Upper lobe of right lung (tissue), 1 donor: ENCODE data around the gene PMFBP1. TPM values are rescaled to one million over a fixed set of nuclear protein-coding genes. Genes with fewer than 3 reads are reported as not detected.
"Not testable (repeated sequence)": the region's sequence is repeated elsewhere in the genome, so short reads cannot be mapped to it uniquely, and the experiment has no call there.

ENCODE experiments used
- ATAC-seq: fragments of 200-7000 bp; cut with Tn5 transposase; one replicate; pipeline ENCODE4 v1.9.1; 2020; ENCODE audit warnings: mild to moderate bottlenecking, moderate library complexity
- DNase-seq: peaks from one replicate; pipeline ENCODE4 v3.0.0-alpha.2; 2020
- H3K27ac ChIP-seq: fragments of 200-600 bp; one replicate; pipeline ENCODE4 v1.8.0; 2022
- H3K27me3 ChIP-seq: fragments of 200-600 bp; one replicate; pipeline ENCODE4 v1.8.0; 2022; ENCODE audit warnings: mild to moderate bottlenecking
- H3K36me3 ChIP-seq: fragments of 200-600 bp; one replicate; pipeline ENCODE4 v1.8.0; 2022
- H3K4me1 ChIP-seq: fragments of 200-600 bp; one replicate; pipeline ENCODE4 v1.8.0; 2022
- H3K4me3 ChIP-seq: fragments of 200-600 bp; one replicate; pipeline ENCODE4 v1.8.0; 2022; ENCODE audit warnings: mild to moderate bottlenecking
- H3K9me3 ChIP-seq: fragments of 200-600 bp; one replicate; pipeline ENCODE4 v1.8.0; 2022
- intact Hi-C: fragments of 100-400 bp; cut with DNase I; formaldehyde crosslinking; loops from one replicate; pipeline ENCODE4 v1.11.0; 2022
- total RNA-seq: library from RNA; stranded (reverse); fragmentation: NEBNext Ultra II Directional; extraction: Animal tissue kit (Norgen Biotek cat#: 25700); gene quantifications from one replicate; pipeline ENCODE4 v1.2.1, GENCODE V29; 2021
- TF ChIP-seq, protein P1 (sequence below): fragments of 200-600 bp; IDR thresholded peaks from one replicate; pipeline ENCODE4 v1.8.0; 2022; ENCODE audit warnings: antibody characterized with exemption
- donor health status: DM: no; HTN: yes; CAD: no; lungs with severe emphysema.

The PMFBP1 gene
- total RNA-seq, 1 donor from 2014 or later = 0.23 TPM

- ATAC-seq = no peak
- DNase-seq = no peak
- Histone ChIP-seq H3K27ac (no peak overlapping the region), H3K4me3 (no peak overlapping the region), H3K4me1 (no peaks in the 10 kb centered on the region), H3K27me3 (no peaks in the 10 kb centered on the region), H3K9me3 (no peaks in the 10 kb centered on the region), H3K36me3 (peaks cover 46% of the 10 kb centered on the region)
- TF ChIP-seq, protein P1, sequence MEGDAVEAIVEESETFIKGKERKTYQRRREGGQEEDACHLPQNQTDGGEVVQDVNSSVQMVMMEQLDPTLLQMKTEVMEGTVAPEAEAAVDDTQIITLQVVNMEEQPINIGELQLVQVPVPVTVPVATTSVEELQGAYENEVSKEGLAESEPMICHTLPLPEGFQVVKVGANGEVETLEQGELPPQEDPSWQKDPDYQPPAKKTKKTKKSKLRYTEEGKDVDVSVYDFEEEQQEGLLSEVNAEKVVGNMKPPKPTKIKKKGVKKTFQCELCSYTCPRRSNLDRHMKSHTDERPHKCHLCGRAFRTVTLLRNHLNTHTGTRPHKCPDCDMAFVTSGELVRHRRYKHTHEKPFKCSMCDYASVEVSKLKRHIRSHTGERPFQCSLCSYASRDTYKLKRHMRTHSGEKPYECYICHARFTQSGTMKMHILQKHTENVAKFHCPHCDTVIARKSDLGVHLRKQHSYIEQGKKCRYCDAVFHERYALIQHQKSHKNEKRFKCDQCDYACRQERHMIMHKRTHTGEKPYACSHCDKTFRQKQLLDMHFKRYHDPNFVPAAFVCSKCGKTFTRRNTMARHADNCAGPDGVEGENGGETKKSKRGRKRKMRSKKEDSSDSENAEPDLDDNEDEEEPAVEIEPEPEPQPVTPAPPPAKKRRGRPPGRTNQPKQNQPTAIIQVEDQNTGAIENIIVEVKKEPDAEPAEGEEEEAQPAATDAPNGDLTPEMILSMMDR = no peak
- intact Hi-C loops = no loop called here
These were observed 88.1 kb downstream of the PMFBP1 start for GRCh38 chr16:72083778-72084404.

DNA sequence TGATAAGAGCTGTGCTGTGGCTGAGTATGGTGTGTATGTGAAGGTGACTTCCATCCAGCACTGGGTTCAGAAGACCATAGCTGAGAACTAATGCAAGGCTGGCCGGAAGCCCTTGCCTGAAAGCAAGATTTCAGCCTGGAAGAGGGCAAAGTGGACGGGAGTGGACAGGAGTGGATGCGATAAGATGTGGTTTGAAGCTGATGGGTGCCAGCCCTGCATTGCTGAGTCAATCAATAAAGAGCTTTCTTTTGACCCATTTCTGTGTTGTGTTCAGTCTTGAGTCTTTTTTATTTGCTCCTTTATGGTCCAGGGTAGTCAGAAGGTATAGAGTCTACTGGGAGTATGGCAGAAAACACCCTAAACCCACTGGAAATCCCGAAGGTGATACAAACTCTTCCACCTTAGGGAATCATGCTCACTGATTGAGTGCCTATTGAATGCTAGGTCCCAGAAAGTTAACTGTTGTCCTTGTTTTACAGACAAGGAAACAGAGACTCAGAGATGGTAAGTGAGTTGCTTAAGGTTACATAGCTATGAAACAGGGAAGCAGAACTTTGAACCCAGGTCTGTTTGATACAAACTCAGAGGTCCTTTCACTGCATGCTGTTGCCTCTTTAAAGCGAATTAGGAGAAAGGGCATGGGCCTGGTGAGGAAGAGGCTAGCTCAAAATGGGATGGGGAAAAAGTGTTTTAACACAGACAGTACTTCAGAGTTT, 94.8 kb downstream of the PMFBP1 start:
- ATAC-seq, H3K36me3 ChIP-seq, H3K27ac ChIP-seq, H3K9me3 ChIP-seq, H3K4me1 ChIP-seq, H3K4me3 ChIP-seq, intact Hi-C loops, DNase-seq, H3K27me3 ChIP-seq: not testable (repeated sequence)

DNA sequence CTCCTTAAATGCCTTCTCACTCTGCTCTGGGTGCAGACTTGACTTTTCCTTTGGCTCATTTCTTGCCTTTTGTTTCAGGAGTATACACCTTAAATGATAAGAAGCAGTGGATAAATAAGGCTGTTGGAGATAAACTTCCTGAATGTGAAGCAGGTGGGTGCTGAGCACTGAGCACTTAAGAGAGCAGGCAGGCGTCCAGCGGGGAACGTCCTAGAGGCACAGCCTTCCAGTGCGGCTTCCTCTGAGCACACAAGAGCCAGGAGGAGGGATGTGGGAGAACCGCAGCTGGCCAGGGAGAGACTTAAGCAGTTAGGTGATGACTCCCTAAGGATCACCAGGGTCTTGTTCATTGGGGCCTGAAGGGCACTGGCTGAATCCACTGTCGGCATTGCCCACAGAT, 96.9 kb downstream of the PMFBP1 start:
- H3K4me1 ChIP-seq, H3K4me3 ChIP-seq, H3K36me3 ChIP-seq, H3K27me3 ChIP-seq, DNase-seq, H3K27ac ChIP-seq, H3K9me3 ChIP-seq, intact Hi-C loops: not testable (repeated sequence)
- peak; percentile 41 for ATAC-seq

GRCh38 chr16:72073560-72074230, 98.3 kb downstream of the PMFBP1 start:
- peak; percentile 56 for ATAC-seq
- Histone ChIP-seq H3K27ac (peak overlapping the region; percentile 77), H3K4me3 (no peak overlapping the region), H3K9me3 (no peaks in the 10 kb centered on the region), H3K4me1 (peaks cover 4% of the 10 kb centered on the region), H3K36me3 (peaks cover 6% of the 10 kb centered on the region), H3K27me3 (no peaks in the 10 kb centered on the region)
- TF ChIP-seq, protein P1 = no peak
- no peak for DNase-seq
- intact Hi-C loops = no loop called here

DNA sequence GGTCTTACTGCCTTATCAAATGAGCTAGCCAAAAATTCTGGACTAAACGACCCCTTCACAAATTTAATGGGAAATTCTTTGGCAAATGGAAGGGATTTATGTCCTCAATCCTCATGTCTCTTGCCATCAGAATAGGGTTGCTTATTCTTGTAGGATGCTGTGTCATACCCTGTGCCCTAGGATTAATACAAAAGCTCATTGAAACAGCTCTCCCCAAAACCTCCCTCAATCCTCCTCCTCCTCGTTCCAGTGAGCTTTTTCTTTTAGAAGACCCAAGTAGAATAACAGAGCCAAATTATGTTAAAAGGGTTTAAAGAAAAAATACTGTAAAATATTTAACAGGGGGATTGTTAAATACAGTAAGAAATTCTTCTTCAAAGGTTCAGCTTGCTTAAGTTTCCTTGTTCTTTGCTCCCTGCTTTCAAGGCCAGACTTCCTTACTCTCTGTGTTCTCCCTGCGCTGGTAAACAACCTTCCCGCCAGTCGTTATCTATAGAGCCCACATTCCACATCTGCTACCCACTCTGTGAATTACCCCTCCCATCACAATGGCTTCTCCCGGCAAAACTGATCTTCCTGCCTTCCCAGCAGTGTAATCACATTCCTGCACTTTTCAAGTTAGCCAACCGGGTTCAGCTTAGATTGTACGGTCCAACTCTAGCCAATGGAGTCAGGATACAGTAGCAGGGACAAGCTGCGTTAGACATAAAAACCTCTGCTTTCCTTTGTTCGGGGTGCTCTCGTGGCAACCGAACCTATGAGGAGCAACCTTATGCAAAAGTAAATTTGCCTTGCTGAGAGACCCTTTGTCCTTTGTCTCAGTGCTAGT, 99.2 kb downstream of the PMFBP1 start:
- Histone ChIP-seq H3K27me3 (no peaks in the 10 kb centered on the region), H3K4me1 (peaks cover 7% of the 10 kb centered on the region), H3K27ac (peak overlapping the region; percentile 77), H3K4me3 (no peak overlapping the region), H3K36me3 (peaks cover 3% of the 10 kb centered on the region), H3K9me3 (no peaks in the 10 kb centered on the region)
- DNase-seq (no peak), ATAC-seq (peak; percentile 56)
- intact Hi-C loops = no loop called here
- TF ChIP-seq, protein P1 = no peak

Other genes with a start within 250 kb of the PMFBP1 start
- 0.32 TPM for gene PKD1L3, start 171.8 kb downstream of the PMFBP1 start, total RNA-seq
- gene DHODH, start 163.4 kb downstream of the PMFBP1 start, total RNA-seq = 7.7 TPM
- 94.2 TPM for gene HP, start 117.7 kb downstream of the PMFBP1 start, total RNA-seq
- 2.7 TPM for gene HPR, start 108.9 kb downstream of the PMFBP1 start, total RNA-seq
- gene TXNL4B, start 78.5 kb downstream of the PMFBP1 start, total RNA-seq = 11.5 TPM
- 53.5 TPM for gene DHX38, start 78.3 kb downstream of the PMFBP1 start, total RNA-seq